GM12873 (cell line): ENCODE data around the gene HK2.

Source experiments
- TF ChIP-seq, protein P1 (sequence below): IDR thresholded peaks from 2 replicates; pipeline ENCODE4 v1.5.1; 2012; ENCODE audit warnings: low read depth, mild to moderate bottlenecking, moderate library complexity, low read length, control low read depth; ENCODE audit not compliant: insufficient read depth; ENCODE audit errors: missing control alignments

HK2 gene

DNA sequence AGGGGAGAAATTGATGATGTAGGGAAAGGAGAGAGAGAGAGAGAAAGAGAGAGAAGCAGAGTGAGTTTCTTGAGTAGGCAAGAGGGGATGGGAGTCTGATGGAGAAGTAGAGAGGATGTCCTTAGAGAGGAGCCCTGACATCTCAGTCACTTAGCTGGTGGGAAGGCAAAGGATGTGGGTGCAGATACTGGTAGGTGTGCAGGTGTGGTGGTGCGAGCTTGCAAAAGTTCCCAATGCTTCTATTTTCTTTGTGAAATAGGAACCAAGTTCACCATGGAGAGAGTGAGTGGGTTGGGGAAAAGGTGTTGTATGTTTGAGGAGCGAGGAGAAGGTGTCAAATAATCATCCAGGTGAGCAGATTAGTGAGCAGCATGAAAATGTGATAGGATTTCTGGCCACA, 98.0 kb downstream of the HK2 start:
- TF ChIP-seq, protein P1, sequence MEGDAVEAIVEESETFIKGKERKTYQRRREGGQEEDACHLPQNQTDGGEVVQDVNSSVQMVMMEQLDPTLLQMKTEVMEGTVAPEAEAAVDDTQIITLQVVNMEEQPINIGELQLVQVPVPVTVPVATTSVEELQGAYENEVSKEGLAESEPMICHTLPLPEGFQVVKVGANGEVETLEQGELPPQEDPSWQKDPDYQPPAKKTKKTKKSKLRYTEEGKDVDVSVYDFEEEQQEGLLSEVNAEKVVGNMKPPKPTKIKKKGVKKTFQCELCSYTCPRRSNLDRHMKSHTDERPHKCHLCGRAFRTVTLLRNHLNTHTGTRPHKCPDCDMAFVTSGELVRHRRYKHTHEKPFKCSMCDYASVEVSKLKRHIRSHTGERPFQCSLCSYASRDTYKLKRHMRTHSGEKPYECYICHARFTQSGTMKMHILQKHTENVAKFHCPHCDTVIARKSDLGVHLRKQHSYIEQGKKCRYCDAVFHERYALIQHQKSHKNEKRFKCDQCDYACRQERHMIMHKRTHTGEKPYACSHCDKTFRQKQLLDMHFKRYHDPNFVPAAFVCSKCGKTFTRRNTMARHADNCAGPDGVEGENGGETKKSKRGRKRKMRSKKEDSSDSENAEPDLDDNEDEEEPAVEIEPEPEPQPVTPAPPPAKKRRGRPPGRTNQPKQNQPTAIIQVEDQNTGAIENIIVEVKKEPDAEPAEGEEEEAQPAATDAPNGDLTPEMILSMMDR = no peak

DNA sequence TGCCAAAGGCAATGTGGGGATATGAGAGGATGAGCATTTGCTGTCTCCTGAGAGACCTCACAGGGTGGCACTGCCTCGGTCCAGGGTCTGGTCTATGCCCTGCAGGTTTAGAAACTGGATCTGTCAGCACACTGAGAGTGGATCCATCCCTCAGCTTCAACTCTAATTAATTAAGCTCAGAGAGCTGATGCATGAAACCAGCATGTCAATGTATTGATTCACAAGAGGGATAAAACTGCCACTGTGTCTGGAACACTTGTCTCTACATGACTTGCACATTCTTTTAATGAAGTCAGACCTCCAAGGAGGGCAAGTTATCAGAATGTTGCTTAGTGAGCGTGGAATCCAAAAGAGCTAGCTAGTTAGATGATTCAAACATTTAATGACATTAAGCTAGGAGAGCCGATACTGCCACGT, 102.1 kb downstream of the HK2 start:
- TF ChIP-seq, protein P1 = no peak

DNA sequence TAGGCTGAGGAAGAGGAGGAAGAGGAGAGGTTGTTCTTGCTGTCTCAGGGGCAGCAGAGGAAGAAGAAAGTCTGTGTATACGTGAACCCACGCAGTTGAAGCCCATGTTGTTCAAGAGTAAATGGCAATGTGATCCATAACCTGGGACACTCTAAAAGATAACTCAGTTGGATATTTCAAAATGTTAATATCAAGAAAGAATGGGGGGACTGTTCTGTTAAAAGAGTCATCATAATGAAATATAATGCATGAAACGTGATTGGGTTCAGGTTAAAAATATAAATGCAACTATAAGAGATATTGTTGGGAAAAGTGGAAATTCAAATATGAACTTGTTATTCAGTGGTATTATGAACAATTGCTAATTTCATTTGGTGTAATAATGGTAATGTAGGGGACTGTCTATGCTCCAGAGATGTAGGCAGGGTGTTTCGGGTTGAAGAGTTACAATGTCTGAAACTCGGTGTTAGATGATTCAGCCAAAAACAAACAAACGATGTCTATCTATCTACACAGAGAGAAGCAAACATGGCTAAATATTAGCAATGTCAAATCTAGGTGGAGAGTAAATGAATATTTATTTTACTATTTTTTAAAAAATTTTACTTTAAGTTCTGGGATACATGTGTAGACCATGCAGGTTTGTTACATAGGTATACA, 103.4 kb downstream of the HK2 start:
- TF ChIP-seq, protein P1 = no peak

DNA sequence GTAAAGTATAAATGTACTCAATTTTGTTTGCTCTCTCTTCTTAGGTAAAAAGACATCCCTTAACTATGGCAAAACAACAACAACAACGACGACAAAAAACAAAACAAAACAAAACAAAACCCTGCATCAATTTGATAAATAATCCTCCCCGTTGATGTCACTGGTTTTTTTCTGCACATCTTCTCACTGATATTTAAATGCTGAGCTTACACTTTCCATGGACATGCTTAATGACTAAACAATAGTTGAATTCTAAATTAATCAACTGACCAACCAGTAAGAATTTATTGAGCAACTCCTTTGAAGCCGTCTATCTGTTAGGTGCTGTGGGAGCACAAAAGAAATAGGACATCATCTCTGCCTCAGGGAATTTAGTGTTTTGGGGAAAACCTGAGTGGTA, 104.3 kb downstream of the HK2 start:
- TF ChIP-seq, protein P1 = no peak

DNA sequence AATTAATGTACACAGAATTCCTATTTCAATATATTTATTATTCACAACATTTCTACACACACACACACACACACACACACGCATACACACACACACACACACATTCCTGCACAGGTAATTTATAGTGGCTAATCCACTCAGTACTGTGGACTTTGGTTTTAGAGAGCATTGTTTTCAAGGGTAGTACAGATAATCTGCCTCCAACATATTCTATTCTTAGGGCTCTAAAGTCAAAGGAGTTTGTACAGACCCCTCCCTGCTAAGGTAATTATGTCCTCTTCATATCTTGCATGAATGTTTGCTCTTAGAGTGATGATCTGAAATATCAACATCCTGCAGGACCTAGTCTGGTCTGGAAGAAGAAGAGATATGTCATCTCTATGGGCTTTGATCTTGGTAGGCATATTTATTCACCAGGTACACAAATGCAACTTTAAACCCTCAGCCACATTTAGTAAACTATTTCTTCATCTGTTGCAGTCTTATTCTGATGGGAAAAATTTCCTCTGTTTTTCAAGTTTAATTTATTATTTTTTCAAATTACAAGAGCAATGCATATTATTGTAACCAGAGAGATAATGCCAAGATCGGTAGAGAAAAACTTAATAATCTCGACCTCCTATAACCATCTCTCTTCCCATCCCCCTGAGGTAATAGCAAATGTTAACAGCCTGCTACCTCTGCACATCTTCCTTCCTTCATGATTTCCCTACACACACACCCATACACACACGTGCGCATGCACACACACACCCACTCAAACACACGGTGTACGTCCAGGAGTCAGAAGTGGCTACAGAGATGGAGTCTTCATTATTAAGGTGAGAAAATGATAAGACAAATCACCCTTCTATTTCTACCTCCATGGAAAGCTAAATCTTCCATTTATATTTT, 106.2 kb downstream of the HK2 start:
- TF ChIP-seq, protein P1 = no peak

DNA sequence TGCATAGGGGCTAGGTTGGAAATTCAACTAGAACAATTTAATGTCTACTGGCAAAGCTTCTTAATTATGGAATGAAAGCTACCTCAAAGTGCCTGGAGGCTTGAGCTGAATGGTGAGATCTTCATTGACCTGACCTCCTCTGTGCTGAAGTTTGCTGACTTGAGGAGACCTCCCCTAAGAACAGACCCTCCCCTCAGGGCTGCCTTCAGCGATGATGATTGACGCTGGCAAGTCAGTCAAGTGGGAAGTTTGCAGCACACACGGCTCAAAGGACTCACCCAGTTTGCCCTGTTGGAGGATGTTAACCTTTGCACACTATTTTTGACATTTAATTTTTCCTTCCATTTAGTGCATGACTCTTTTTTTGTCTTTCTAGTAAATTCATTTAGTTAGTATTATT, 107.4 kb downstream of the HK2 start:
- TF ChIP-seq, protein P1 = no peak

DNA sequence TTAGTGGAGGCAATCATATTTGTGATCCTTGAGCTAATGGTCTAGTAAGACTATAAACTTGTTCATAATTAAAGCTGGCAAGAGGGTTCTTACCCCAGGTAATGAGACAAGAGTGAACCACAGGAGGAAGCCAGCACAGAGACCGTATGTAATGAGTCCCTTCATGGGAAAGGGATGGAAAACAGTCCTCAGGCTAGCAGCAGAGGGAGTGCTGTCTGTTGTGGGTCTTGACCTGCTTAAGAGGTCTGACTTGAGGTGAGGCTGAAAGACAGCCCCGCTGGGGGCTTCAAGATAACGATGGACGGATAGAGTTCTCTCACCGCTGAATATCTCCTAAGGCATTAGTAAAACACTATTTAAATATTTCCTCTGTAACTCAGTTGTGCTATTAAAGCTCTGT, 108.3 kb downstream of the HK2 start:
- TF ChIP-seq, protein P1 = no peak
